HG03520 (cell line): Measurements from ENCODE around the gene DNAL4.
A peak's percentile ranks its signal among the peaks of the same experiment; 100 is the strongest.

Experiments
- ATAC-seq: cut with Tn5 transposase; IDR thresholded peaks from one replicate; pipeline ENCODE4 v1.9.1; 2021; ENCODE audit warnings: mild to moderate bottlenecking, moderate library complexity; ENCODE audit not compliant: unreplicated experiment

The DNAL4 gene, protein sequence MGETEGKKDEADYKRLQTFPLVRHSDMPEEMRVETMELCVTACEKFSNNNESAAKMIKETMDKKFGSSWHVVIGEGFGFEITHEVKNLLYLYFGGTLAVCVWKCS

DNA sequence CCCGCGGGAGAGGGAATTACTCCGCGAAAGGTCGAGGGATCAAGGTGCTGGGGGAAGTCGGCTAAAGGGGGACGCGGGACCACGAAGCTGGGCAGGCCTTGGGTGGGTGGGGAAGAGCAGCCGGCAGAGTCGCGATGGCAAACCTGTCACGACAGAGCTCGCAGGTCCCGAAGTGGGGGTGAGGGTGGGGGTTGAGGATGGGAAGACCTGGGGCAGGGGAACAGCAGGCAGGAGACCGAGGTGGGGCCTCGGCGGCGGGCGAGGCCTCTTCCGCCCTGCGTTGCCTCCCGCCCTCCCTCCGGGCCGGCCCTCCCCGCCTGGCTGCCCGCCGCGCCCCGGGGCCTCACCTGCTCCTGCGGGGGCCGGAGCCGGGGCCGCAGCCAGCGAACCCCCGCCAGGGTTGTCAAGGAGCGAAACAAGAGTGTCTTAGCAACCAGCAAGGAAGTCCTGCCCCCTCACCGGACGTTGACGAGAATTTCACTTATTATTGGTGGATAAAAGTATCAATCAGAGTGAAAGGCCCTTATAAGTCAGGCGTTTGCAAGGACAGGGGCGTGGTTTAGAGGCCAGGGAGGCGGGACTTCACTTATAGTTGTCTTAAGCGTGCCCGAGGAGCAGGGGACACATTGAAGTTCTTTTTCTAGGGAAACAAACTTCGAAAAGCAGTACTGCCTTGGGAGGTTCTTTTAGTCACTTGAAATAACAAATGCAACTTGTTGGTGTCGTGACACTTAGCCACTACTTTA lies at the start of gene DNAL4:
TSS of gene DNAL4 (minus strand) at position 423 of the 746 bp plus-strand sequence. CDS start 11,412 bp downstream, outside the sequence.
- peak; percentile 93 for ATAC-seq

DNA sequence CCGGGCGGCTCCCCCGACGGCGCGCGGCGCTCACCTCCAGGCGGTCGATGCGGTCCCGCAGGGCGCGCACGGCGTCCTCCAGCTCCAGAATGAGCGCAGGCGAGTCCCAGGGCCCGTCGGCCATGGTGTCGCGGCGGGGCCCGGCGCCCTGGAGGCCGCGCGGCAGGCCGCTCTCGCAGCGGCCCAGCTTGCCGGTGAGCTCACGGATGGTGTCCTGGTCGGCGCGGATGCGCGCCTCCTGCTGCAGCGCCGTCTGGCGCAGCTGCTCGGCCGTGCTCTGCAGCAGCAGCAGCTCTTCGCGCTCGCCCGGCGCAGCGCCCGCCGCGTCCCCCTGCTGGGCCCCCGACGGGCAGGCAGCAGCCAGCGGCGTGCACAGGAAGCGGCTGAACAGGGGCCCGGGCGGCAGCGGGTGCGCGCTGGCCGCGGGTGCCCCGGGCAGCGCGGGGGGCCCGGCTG lies 49.3 kb upstream of the DNAL4 start:
- ATAC-seq, result no peak

DNA sequence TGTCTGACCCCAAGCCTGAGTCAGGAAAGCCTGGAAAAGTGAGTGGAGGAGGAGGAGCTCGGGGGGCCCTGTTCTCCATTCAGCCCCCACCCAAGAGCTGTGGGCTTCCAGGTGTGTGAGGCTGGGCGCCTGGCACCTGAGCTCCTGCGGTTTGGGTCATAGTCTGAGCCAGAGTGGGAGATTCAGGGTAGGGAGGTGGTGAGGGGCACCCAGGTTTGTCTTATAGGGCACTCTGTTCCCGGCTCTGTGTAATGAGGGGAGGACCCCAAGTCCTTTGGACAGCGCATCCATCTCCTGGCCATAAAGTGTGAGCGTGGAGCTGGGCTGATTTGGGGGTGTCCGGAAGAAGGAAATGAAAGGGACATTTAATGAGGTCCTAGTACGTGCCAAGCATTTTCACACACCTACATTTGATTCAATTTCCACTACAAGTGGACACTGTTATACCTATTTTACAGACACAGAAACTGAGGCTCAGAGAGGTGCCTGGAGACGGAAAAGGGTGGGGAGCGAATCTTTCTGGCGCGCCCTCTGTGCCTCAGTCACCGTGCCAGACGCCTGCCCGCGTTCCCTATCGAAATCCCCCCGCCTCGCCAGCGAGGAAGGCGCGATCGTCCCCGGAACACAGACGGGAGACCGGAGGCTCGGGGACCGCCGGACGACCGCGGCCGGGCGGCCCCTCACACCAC lies 48.7 kb upstream of the DNAL4 start:
- no peak for ATAC-seq

DNA sequence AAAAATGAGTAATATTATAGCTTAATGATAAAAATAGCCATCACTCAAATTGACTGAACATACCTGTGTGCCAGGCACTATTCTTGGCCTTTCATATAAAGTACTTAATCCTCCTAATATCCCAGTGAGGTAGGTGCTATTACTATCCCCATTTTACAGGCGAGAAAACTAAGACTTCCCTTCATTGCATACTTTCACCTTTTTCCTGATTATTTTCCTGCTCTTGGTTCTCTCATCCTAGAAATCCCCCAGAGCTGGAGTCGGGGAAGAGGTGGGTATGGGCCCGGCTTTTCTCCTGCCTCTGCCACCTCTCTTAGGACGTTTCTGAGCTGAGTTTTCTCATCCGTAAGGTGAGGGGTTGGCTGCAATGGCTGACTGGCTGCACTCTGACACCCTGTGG lies 47.7 kb upstream of the DNAL4 start:
- ATAC-seq, result no peak

DNA sequence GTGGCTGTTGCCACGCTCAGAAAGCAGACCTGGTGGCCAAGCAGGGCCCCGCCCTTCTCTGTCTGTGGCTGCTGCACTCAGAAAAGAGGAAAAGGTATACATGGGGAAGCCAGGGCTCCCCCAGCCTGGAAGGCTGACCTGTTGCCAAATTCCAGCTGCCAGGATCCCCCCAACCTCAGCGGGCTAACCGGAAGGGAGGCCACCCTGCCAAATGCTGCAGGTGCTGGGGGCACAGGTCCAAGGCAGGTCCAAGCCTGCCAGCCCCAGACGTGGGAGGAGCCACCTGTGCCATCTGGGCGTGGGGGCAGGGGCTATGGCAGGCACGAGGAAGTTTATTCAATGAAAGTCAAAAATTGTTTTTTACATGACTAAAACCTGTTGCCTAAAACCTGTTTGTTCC lies 47.3 kb upstream of the DNAL4 start:
- ATAC-seq, result no peak

DNA sequence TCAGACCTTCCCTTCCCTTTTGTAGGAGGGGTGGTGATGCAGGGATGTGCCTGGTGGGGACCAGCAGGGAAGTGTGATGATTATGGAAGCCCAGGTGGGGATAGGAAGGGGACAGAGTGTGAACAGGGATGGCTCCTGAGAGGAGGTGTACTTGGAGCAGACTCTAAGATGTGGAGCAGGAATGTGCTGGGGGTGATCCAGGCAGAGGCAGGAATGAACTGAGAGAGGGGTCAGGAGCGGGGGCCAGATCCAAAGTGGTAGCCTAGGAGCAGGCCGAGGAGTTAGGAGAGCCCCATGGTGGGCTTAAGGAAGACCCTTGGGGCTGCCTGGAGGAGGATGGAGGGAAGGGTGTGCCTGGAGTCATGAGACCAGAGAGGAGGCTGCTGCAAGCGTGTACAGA lies 46.2 kb upstream of the DNAL4 start:
- no peak for ATAC-seq

DNA sequence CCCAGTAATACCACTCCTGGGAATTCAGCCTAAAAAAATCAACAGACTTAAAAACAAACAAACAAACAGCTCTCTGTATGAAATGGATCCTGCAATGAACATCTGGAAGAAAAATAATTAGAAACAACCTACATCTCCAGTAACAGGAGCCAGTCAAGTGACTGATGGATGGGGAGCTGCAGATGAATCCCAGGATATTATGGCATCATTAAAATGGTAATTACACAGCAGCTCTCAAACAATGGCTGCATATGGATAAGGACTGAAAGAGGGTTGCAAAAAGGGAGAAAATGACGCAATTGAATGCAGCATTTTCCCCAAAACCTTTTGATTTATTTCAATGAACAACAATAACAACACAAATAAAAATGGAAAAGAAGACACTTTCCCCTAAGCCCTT lies 45.7 kb upstream of the DNAL4 start:
- ATAC-seq, result no peak

DNA sequence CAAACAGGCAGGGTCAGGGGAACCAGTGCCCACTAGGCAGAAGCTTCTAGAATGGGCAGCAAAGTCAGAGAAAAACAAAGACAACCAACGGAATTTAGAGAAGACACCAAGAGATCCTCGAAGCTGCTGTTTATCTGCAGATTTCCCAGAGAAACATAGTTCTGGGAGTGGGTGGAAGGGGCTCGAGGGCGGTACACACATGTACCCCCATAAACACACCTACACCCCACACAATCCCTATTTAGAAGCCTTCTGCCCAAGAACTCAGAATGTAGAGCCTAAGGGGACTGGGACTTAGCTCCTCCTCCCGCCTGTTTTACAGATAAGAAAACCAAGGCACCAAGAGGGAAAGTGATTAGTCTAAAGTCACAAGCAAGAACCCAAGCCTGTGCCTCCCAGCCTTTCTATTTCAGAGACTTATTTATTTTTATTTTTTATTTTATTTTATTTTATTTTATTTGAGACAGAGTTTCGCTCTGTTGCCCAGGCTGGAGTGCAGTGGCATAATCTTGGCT lies 43.5 kb upstream of the DNAL4 start:
- no peak for ATAC-seq

DNA sequence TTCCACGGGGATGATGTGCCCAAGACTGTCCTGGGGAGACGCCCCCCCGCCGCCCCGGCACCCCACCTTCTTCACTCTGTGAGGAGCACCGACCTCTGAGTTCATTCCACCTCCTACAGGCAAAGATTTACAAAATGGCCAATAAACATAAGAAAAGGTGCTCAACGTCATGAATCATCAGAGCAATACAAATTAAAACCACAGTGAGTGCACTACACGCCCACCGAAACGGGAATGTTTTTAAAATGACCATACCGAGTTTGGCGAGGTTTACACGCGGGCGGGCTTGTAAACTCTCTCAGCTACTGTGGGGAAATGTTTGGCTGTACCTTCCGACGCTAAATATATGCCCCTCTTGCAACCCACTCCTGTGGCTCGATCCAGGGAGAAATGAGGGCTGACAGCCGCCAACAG lies 42.0 kb upstream of the DNAL4 start:
- no peak for ATAC-seq

DNA sequence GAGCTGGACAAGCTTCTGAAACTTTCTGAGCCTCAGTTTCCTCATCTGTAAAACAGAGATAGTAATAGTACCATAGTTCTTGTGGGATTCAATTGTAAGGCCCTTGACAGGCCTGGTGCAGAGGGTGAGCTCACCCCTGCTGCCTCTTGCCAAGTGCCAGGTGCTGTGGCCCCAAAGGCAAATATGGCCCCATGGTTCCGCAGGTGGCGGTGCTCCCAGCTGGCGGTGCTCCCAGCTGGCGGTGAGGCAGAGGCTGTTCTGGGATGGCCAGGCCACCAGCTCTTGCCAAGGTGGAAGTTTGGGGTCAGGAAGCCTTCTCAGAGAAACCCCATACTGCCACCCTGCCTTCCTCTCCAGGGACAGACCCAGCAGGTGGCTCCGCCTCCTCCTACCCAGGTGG lies 41.0 kb upstream of the DNAL4 start:
- no peak for ATAC-seq

DNA sequence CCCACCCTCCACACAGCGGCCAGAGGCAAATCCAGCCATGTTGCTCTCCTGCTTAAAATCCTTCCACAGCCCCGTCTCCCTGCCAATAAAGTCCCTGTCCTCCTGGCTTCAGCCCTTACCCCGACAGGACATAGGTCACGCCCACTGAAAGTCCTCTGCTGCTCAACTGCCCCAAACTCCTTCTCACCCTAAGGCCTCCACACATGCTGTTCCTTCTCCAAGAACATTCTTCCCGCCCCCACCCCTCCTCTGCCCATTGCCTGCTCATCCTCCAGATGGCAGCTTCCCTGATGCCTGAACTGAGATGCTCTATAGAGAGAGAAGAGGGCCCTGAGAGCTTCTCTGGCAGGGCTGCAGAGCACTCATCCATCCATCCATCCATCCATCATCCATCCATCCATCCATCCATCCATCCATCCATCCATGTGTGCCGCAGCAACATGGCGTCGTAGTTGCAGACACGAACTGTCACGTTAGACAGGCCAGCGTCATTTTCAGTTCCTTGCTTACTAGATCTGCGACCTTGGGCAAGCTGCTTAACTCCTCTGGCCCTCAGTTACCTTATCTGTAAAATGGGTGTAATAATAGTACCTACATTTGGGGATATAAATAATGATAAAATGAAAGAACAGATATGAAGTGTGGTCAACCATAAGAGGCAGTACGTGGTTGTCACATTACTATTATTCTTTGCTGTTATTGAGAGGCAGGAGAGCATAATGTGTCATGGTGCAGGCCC lies 40.4 kb upstream of the DNAL4 start:
- ATAC-seq, result no peak

DNA sequence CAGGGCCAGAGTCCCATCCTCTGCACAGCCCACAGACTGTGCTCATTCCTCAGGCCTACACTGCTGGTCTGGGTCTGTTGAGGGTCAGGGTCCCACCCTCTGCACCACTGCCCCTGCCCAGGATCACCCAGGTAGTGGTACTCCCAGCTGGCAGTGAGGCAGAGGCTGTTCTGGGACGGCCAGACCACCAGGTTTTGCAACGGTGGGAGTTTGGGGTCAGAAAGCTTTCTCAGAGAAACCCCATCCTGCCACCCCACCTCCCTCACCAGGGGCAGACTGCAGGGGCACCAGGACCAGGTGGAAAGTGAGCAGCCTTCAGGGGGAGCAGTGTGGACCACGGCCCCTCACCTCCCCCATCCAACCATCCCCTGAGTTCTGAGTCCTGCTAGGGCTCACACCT lies 39.1 kb upstream of the DNAL4 start:
- ATAC-seq, result no peak

DNA sequence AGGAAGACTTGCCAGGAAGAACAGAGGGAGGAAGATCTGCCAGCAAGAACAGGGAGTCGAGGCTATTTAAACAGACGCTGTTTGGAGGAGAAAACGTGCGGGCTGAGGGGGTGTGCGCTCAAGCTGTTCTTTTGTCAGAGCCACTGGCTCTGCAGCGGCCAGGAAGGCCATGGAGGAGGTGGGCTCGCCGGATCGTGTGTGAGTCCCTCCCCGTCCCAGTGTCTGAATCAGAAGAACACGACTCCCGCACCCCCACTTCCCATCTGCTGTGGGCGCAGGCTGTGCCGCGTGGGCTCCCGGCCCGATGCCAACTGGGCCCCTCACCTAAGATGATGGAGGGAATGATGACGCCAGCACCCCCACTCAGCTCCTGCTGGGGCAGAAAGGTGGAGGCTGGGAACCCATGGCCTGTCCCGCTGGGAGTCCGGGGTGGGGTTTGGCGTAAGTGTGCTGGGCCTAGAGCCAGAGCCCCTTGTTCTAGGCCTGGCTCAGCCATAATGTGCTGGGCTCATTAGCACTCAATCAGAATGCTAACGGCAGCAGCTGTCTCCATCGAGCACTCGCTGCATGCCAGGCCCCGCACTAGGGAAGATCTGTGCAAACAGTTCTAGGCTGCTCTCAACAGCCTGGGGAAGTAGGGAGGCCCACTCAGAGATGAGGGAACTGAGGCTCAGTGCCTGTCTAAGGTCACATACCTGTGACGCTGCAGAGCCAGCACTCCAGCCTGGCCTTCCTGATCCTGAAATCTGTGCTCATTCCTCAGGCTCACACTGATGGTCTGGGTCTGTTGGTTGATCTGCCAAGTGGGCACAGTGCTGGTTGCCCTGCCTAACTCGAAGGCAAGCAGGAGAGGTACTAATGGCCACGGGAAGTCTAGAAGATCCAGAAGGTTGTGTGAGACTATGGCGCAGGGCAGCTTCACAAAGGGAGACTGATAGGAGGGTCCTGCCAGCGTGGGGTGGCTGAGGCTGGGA lies 38.3 kb upstream of the DNAL4 start:
- no peak for ATAC-seq

DNA sequence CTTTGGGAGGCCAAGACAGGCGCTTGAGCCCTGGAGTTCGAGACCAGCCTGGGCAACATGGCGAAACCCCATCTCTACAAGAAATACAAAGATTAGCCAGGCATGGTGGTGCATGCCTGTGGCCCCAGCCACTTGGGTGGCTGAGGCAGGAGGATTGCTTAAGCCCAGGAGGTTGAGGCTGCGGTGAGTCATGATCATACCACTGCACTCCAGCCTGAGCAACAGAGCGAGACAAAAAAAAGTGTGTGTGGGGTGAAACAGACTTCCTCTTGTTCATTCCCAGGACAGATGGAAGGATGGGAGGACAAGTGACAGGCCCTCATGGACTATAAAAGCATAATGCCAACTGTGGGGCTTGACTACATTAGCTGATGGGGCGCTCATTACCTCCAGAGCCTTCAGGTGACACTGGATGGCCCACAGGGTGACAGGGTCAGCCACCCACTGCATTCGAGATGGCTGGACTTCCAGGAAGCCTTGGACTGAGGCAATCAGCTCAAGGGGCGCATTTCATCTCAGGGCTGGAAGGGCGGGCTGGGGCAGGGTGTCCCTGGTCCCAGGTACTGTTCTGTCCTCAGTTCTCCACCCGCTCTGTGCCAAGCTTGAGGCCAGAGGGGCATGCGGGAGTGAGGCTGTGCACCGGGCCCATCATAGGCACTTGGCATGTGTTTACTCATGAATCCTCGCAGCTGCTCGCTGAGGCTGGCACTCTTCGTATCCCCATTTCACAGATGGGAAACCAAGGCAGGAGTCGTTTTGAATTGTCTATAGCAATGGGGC lies 37.4 kb upstream of the DNAL4 start:
- ATAC-seq, result no peak

DNA sequence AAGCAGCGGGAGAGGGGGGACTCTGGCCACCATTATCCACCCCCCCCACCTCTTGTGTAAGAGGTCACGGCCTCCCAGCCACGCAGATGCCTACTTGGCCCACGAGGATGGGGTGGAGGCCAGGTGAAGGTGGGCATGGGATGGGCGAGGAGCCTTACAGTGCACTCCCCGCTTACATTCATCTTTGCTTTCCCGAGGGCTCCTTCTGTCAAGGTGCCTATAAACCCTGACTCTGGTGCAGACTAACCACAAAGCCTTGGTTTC lies 36.8 kb upstream of the DNAL4 start:
- no peak for ATAC-seq

DNA sequence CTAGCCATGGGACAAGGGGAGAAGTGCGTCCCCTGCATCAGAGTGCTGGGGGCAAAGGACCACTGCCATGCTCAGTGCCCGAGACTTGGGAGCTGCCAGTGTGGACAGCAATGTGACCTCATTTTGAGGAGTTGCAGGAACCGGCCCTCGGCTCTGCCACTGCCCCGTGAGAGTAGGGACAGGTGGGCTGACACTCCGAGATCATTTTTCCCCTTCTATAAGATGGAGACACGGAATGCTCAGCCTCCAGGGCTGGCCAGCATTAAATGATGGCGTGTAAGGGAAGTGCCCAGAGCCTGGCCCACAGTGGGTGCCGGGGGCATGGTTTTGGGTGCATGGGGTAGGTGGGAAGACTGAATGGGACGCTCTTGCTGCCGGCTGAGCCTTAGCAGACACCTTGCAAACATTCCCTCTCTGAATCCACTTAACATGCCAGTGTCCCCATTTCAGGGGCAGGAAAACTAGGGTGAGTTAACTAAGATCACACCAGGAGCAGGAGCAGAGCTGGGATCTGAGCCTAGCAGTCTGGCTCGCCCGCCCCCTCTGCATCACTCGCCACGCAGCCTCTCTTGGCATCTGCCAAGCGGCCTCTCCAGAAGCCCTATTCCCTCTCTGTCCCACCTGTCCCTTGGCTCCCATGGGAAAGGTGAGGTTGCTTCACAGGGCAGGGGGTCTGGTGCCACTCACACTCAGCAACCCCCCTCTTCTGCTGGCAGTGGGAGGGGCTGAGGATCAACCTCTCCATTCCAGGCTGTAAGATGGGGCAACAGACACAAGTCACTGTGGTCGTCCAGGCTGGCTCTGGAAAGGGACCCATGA lies 36.3 kb upstream of the DNAL4 start:
- ATAC-seq, result no peak

DNA sequence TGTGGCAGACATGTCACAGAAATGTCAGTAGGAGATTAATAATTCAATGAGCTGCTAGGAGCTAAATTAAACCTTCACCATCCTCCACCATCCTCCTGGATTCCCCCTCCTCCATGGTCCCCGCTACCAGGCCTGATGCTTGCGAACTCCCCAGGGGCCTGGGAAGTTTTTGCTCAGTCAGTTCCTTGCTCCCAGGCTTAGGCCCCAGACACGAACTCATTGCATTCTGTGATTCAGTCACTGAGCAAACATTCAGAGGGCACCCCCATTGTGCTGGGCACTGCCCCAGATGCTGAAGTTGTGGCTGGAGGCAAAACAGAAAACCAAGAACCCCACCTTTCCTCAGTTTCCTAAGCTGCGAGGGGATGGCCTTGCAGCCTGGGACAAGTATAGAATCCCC lies 35.5 kb upstream of the DNAL4 start:
- no peak for ATAC-seq

DNA sequence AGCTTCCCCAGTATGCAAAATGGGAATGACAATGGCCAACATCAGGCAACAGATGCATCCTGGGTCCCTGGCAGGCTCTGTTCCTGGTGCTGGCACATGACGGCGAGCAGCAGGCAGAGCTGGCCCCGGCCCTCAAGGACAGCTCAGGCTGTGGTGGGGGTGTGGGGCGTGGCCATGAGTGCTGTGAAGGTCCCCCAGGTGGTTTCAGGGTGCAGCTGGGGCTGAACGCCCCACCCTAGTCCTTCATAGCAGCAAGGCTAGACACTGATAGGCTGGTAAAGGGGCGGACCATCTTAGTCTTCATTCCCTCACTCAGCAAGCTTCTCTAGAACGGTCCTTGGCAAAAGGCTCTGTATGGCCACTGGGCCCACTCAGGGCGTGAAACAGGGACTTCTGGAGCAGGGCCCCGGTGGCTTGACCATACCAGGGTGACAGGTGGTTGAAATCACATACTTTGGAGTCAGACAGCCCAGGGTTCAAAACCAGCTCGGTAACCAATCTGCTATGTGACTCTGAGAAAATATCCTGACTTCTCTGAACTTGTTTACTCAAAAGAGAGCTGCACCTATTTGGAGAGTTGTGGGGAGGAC lies 34.8 kb upstream of the DNAL4 start:
- ATAC-seq, result no peak
